ENCODE measurements around the gene FAM200C.

Gene FAM200C

GRCh38 chr5:160367261-160367660, 32.6 kb downstream of the FAM200C start:
- no peak for DNase-seq (ENCODE audit: low read depth)

GRCh38 chr5:160366230-160366629, 33.6 kb downstream of the FAM200C start:
- DNase-seq (ENCODE audit: low read depth) = no peak

- no peak for DNase-seq (ENCODE audit: low read depth)
Measured at GRCh38 chr5:160363660-160364395, 36.0 kb downstream of the FAM200C start.

GRCh38 chr5:160363211-160363610, 36.6 kb downstream of the FAM200C start:
- DNase-seq (ENCODE audit: low read depth) = no peak

- DNase-seq (ENCODE audit: low read depth) = no peak
Measured at GRCh38 chr5:160361624-160362228, 38.1 kb downstream of the FAM200C start.

- DNase-seq (ENCODE audit: low read depth) = no peak
Measured at GRCh38 chr5:160360310-160360709, 39.5 kb downstream of the FAM200C start.

GRCh38 chr5:160359816-160360215, 40.0 kb downstream of the FAM200C start:
- DNase-seq (ENCODE audit: low read depth) = no peak

- no peak for DNase-seq (ENCODE audit: low read depth)
Measured at GRCh38 chr5:160359242-160359641, 40.6 kb downstream of the FAM200C start.

GRCh38 chr5:160357861-160358411, 41.9 kb downstream of the FAM200C start:
- peak; percentile 21 for DNase-seq (ENCODE audit: low read depth)

- DNase-seq (ENCODE audit: low read depth) = no peak
Measured at GRCh38 chr5:160357394-160357793, 42.5 kb downstream of the FAM200C start.

GRCh38 chr5:160356550-160357347, 43.1 kb downstream of the FAM200C start:
- no peak for DNase-seq (ENCODE audit: low read depth)

GRCh38 chr5:160354666-160355065, 45.2 kb downstream of the FAM200C start:
- DNase-seq (ENCODE audit: low read depth) = no peak

GRCh38 chr5:160353379-160353778, 46.5 kb downstream of the FAM200C start:
- peak; percentile 15 for DNase-seq (ENCODE audit: low read depth)

GRCh38 chr5:160352308-160352707, 47.5 kb downstream of the FAM200C start:
- no peak for DNase-seq (ENCODE audit: low read depth)

- no peak for DNase-seq (ENCODE audit: low read depth)
Measured at GRCh38 chr5:160349935-160350303, 49.9 kb downstream of the FAM200C start.

GRCh38 chr5:160349249-160349934, 50.5 kb downstream of the FAM200C start:
- DNase-seq (ENCODE audit: low read depth) = no peak

GRCh38 chr5:160348080-160348479, 51.8 kb downstream of the FAM200C start:
- DNase-seq (ENCODE audit: low read depth) = no peak

- DNase-seq (ENCODE audit: low read depth) = no peak
Measured at GRCh38 chr5:160347448-160347847, 52.4 kb downstream of the FAM200C start.

All from fibroblast of gingiva (primary cell).